GM19351 (cell line): ENCODE data around the gene CCDC106.
A peak's percentile ranks its signal among the peaks of the same experiment; 100 is the strongest.

Experiments
- ATAC-seq: cut with Tn5 transposase; IDR thresholded peaks from one replicate; pipeline ENCODE4 v1.9.1; 2021; ENCODE audit warnings: mild to moderate bottlenecking, moderate library complexity; ENCODE audit not compliant: unreplicated experiment

The CCDC106 gene

DNA sequence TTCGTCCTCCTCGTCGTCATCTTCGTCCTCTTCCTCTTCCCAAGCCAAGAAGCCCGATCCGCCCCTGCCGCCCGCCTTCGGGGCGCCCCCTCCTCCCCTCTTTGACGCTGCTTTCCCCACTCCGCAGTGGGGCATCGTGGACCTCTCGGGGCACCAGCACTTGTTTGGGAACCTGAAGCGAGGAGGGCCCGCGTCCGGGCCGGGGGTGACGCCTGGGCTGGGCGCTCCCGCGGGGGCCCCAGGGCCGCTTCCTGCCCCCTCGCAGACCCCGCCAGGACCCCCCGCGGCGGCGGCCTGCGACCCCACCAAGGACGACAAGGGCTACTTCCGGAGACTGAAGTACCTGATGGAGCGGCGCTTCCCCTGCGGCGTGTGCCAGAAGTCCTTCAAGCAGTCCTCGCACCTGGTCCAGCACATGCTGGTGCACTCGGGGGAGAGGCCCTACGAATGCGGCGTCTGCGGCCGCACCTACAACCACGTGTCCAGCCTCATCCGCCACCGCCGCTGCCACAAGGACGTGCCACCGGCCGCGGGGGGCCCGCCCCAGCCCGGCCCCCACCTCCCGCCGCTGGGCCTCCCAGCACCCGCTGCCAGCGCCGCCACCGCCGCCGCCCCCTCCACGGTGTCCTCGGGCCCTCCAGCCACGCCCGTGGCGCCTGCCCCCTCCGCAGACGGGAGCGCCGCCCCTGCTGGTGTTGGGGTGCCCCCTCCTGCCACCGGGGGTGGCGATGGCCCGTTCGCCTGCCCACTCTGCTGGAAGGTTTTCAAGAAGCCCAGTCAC, 33.9 kb upstream of the CCDC106 start:
- ATAC-seq: no peak

DNA sequence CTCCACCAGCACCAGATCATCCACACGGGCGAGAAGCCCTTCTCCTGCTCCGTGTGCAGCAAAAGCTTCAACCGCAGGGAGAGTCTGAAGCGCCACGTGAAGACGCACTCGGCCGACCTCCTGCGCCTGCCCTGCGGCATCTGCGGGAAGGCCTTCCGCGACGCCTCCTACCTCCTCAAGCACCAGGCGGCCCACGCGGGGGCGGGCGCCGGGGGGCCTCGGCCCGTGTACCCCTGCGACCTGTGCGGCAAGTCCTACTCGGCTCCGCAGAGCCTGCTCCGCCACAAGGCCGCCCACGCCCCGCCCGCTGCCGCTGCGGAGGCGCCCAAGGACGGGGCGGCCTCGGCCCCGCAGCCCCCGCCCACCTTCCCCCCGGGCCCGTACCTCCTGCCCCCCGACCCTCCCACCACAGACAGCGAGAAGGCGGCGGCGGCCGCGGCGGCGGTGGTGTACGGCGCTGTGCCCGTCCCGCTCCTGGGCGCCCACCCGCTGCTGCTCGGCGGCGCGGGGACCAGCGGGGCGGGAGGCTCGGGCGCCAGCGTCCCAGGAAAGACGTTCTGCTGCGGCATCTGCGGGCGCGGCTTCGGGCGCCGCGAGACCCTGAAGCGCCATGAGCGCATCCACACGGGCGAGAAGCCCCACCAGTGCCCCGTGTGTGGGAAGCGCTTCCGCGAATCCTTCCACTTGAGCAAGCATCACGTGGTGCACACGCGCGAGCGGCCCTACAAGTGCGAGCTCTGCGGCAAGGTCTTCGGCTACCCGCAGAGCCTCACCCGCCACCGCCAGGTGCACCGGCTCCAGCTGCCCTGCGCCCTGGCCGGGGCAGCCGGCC, 33.1 kb upstream of the CCDC106 start:
- no peak for ATAC-seq

DNA sequence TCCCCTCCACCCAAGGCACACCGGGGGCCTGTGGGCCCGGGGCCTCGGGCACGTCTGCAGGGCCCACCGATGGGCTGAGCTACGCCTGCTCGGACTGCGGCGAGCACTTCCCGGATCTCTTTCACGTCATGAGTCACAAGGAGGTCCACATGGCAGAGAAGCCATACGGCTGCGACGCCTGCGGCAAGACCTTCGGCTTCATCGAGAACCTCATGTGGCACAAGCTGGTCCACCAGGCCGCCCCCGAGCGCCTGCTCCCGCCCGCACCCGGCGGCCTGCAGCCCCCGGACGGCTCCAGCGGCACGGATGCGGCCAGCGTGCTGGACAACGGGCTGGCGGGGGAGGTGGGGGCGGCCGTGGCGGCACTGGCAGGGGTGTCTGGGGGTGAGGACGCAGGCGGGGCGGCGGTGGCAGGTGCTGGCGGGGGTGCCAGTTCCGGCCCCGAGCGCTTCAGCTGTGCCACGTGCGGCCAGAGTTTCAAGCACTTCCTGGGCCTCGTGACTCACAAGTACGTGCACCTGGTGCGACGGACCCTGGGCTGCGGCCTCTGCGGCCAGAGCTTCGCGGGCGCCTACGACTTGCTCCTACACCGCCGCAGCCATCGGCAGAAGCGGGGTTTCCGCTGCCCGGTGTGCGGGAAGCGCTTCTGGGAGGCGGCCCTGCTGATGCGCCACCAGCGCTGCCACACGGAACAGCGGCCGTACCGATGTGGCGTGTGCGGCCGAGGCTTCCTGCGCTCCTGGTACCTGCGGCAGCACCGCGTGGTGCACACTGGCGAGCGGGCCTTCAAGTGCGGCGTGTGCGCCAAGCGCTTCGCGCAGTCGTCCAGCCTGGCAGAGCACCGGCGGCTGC, 32.2 kb upstream of the CCDC106 start:
- ATAC-seq: no peak

DNA sequence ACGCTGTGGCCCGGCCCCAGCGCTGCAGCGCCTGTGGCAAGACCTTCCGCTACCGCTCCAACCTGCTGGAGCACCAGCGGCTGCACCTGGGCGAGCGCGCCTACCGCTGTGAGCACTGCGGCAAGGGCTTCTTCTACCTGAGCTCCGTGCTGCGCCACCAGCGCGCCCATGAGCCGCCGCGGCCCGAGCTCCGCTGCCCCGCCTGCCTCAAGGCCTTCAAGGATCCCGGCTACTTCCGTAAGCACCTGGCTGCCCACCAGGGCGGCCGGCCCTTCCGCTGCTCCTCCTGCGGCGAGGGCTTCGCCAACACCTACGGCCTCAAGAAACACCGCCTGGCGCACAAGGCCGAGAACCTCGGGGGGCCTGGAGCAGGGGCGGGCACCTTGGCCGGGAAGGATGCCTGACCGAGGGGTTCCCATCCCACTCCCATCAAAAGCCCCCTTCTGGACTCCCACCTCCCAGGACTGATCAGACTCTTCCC, 31.6 kb upstream of the CCDC106 start:
- no peak for ATAC-seq

DNA sequence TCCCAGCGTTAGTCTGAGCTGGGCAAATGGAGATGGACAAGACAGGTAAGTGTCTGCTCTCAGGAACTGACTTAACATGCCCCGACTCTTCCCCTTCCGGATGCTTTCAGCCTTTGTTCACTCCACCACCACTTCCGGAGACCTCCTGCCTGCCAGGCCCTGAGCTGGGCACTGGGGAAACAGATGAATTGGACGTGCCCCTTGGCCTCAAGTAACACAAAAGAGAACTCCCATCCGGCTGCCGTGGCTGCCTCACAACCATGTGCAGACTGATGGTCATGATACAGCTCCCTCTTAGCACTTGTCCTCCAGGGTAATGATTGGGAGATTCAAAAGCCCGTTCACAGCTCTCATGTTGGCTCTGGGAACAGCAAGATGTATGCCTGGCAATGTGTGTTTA, 30.6 kb upstream of the CCDC106 start:
- no peak for ATAC-seq

DNA sequence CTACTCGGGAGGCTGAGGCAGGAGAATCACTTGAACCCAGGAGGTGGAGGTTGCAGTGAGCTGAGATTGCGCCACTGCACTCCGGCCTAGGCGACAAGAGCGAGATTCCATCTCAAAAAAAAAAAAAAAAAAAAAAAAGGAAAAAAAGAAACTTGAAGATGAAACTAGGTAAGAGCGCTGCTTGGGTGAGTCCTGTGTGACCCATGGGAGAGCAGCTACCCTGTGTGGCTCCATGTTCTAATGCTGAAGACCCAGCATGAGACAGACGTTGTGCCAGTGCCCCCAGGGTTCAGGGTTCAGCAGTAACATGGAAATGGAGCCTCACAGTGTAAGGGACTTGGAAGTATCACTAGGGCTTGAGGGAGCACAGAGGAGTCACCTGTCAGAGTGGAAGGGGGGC, 29.6 kb upstream of the CCDC106 start:
- no peak for ATAC-seq

DNA sequence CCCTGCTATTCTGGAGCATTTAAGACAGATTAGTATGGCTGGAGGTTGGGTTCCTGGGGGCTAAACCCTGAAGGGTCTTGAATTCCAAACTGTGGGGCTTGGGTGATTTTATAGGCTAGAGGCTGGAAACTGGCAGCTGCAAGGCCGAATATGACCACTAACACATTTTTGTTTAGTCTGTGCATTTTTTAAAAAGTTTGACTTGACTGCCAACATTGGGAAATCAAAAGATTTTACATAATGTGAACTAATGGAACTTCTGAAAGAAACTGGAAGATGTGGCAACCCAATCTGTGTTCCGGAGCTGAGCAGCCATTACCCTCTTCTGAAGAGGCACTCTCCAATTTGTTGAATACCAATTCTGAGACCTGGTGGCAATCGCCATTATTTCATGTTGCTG, 28.7 kb upstream of the CCDC106 start:
- ATAC-seq: no peak

DNA sequence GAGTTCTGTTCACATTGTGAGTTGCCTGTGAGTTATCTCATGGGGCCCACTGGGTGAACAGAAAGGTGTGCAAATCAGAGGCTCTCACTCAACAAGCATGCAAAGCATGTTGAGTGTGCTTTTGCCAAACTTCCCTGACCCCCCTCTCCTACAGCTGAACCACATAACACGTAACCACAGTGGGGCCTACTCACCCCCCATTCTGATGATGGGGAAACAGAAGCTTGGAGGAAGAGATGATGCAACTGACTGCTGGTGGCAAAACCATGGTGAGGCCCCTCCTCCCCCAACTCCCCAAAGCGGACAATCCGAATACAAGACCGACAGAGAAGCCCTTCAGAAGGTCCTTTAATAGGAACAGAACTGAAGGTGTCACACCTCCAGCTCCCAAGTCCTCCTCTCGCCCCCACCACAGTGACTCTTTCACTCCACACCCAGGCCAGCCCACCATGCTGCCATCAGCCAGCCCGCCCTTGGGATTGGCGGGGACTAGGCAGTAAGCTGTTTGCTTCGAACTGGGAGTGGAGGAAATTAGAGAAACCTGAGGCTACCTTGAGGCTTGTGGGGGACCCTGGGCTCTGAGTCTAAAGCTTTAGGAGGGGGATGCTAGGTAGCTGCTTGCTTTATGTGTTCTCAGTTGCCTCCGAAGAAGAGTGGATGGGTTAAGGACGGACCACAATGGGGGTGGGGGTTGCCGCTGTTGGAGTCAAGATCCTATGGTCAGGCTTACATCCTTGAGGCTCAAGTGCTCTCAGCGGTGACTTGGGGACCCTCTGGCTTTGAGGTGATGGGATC, 27.4 kb upstream of the CCDC106 start:
- ATAC-seq: no peak

DNA sequence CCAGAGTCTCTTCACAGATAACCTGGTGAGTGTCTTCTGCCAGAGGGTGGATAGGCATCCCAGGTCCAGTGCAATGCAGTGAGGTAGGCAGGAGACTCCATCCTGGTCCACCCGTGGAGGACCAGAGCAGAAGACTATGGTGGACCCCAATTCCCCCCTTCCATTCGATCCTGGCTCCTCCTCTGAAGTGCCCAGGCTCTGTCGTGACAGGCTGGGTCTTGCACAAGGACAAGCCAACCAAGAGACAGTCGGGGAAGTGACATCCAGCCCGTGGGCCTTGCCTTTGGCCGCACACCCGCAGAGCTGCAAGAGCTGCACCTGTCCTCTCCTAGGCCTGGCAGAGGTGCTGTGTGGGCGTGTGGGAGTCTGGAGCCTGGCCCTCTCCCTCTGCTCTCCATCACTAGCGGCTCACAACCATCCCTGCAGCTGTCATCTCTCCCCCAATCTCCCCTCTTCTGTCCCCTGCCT, 26.8 kb upstream of the CCDC106 start:
- ATAC-seq: no peak

DNA sequence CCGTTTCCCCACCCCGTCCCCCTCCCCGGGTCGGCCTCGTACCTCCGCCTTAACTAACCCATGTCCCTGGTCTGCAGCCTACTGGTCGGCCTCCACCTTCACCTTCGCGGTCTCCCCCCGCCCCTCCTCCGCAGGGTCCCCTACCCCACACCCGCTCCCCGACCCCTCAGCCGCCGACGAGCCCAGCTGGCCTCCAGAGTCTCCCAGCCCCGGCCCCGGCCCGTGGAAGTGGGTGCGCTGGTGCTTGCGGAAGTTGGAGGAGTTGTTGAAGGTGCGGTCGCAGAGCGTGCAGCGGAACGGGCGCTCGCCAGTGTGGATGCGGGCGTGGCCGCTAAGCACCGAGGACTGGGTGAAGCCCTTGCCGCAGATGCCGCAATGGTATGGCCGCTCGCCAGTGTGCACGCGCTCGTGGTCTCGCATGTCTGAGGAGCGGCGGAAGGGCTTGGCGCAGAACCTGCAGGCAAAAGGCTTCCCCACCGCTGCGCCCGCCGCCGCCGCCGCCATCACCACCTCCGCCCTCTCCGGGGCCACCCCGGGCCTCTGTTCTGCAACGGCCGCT, 26.3 kb upstream of the CCDC106 start:
- ATAC-seq: no peak

DNA sequence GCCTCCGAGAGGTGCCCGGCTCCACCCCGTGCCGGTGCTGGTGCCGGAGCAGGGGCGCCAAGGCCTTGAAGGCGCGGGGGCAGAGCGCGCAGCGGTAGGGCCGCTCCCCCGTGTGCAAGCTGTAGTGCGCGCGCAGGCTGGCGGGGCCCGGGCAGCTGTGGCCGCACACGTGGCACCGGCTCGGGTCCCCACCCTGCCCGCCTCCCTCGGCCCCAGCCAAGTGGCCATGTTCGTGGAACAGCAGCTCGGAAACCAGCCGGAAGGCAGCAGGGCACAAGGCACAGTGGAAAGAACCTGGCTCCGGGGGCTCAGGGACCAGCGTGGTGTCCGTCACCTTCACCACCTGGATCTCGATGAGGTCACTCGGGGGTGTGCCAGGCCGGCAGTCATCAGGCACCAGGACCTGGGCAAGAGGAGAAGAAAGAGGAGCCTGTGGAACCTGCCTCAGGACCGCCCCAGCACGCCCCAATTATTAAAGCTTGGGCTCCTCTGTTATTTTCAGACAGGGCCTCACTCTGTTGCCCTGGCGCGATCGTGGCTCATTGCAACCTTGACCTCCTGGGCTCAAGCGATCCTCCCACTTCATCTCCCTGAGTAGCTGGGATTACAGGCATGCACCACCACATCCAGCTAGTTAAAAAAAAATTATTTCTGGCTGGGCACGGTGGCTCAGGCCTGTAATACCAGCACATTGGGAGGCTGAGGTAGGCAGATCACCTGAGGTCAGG, 25.6 kb upstream of the CCDC106 start:
- no peak for ATAC-seq

DNA sequence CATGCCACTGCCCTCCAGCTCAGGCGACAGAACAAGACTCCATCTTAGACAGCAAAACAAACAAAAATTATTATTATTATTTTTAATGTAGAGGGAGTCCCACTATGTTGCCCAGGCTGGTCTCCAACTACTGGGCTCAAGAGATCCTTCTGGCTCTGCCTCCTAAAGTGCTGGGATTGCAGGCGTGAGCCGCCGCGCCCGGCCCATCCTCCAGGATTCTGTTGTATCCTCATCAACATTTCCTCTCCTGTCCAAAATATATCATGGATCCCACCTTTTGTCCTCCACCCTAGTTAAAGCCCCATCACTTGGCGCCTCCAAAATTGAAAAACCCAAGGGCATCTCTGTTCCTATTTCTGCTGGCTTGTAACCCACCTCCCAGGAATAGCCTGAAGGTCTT, 24.9 kb upstream of the CCDC106 start:
- ATAC-seq: no peak

DNA sequence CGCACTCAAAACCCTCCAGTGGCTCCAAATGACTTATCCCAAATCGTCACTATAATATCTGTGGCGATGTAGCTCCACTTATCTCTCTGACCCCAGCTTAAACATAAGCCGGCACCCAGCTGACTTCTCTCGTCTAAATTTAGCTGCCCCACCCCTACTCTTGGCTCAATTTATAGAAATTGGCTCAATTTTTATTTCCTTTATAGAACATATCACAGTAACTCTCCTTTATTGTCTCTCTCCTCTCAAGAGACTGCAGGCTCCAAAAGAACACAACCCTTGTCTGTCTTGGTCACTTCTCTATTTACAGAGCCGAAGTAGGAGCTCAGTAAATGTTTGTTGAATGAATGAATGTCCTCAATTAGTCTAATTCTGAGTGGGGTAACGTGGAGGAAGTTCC, 24.5 kb upstream of the CCDC106 start:
- ATAC-seq: no peak

DNA sequence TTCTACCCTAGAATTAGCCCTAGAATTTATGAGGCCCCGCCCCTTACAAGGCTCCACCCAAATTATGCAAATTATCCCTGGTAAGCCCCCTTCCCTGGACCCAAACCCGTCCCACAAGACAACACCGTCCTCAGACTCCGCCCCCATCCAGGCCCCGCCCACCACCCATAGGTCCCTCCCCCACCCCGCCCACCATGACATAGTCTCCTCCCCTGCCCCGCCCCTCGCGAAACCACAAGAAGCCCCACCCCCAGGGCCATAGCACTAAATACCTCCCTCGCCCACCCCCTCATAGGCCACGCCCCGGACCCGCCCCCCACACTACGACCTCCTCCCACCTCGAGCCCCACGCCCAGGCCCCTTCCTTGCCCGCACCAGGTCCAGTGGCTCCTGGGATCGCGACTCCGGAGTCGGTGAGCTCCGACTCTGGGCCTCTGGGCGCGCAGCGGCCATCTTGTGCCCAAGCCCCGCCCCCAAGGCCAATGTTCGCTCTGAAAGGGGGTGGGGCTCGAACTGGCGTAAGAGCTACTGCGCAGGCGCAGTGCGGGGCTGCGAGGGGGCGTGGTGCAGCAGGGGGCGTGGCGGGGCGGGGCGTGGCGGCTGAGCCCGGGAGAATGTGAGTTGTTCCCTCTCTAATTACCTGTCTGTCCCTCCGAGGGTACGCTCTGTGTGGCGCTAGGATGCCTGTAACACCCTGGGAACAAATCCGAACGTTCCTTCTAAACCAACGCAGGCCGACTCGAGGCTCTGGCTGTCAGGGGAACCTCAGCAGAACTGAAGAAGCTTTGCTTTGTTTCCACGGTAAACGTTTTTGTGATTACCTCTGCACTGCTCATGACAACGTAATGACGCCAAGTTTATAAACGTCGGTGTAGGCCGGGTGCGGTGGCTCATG, 23.7 kb upstream of the CCDC106 start, which contains the start of gene ZNF784:
TSS of gene ZNF784 (minus strand) at position 458 of the 895 bp plus-strand sequence. CDS start at position 453, 5 bp downstream.
- peak; percentile 58 for ATAC-seq

DNA sequence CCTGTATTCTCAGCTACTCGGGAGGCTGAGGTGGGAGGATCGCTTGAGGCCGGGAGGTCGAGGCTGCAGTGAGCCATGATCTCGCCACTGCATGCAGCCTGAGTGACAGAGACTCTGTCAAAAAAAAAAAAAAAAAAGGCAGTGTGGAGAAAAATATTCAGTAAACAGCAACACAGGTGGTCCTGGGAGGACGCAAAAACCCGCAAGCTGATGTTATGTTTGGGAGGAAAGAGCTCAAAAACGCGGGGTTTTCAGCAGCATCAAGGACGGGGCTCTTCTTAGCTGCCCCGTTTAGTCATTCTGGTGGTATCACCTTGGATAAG, 23.0 kb upstream of the CCDC106 start:
- no peak for ATAC-seq

DNA sequence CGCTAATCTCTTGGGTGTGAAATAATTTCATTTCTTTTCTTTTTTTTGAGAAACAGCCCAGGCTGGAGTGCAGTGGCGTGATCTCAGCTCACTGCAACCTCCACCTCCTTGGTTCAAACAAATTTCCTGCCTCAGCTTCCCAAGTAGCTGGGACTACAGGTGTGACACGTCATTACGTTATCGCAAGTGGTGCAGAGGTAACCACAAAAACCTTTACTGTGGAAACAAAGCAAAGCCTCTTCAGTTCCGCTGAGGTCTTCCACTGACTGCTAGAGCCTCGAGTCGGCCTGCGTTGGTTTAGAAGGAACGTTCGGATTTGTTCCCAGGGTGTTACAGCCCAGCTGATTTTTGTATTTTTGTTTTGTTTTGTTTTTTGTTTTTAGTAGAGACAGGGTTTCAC, 21.7 kb upstream of the CCDC106 start:
- no peak for ATAC-seq

DNA sequence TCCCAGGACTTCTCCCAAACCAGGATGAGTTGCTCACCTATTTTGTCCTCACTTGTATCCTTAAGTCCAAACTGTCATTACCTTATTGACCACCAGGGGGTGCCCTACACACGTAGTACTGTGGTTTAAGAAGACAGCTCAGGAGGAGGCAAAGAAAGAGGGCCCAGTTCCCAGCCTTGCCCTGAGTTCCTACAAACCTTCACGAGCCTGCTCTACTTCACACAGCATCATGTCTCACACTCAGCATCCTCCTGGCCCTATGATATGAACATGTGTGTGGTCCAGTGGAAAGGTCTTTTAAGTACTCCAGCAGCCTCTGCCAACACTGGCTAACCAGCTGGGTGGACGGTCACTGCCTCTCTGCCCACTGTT, 15.6 kb upstream of the CCDC106 start:
- no peak for ATAC-seq

DNA sequence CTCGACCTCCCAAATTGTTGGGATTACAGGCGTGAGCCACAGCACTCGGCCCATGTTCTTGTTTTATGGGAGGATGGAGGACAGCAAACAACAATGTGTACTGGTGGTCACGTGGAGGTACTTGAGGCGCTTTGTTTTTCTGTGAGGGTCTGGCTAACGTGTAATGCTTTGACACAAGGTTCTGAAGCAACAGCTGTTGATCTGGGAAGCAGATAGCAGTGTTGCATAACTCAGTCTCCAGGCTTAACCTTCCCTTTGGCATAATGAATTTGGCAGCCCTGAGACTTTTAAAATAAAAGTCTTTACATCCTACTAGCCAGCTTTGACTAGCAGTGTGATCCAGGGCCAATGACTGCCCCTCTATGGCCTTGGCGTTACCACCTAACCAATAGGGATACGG, 14.2 kb upstream of the CCDC106 start:
- ATAC-seq: no peak
